HepG2 (cell line): Measurements from ENCODE around the gene KRTAP10-9. TPM values are rescaled to one million over a fixed set of nuclear protein-coding genes. Genes with fewer than 3 reads are reported as not detected.

Source experiments
- EEA1 ChIP-seq: sonication (generic); formaldehyde crosslinking; IDR thresholded peaks from 2 replicates; pipeline ENCODE4 v1.5.1; 2020; ENCODE audit warnings: mild to moderate bottlenecking, missing genetic modification reagents, borderline replicate concordance
- KLF13 ChIP-seq: sonication (generic); formaldehyde crosslinking; IDR thresholded peaks from 2 replicates; pipeline ENCODE4 v1.4.0; 2020; ENCODE audit warnings: mild to moderate bottlenecking, missing genetic modification reagents
- LRRFIP1 ChIP-seq: sonication (generic); formaldehyde crosslinking; conservative IDR thresholded peaks from 2 replicates; pipeline ENCODE4 v1.4.0; 2020; ENCODE audit warnings: missing genetic modification reagents
- NFATC3 ChIP-seq: sonication (generic); formaldehyde crosslinking; IDR thresholded peaks from 2 replicates; pipeline ENCODE4 v1.5.1; 2020; ENCODE audit warnings: mild to moderate bottlenecking, missing genetic modification reagents
- PLSCR1 ChIP-seq: sonication (generic); formaldehyde crosslinking; IDR thresholded peaks from 2 replicates; pipeline ENCODE4 v1.5.0; 2020; ENCODE audit warnings: missing genetic modification reagents, mild to moderate bottlenecking, borderline replicate concordance
- SRF ChIP-seq: IDR thresholded peaks from 2 replicates; pipeline ENCODE4 v1.6.1; 2011; ENCODE audit warnings: mild to moderate bottlenecking, low read depth, low read length, moderate library complexity
- TCF7 ChIP-seq: sonication (generic); IDR thresholded peaks from 2 replicates; pipeline ENCODE4 v1.6.1; 2016; ENCODE audit warnings: antibody characterized with exemption, low read depth
- polyA plus RNA-seq, 8 experiments: library from polyadenylated mRNA; depleted of rRNA in 3 of 8; stranded (reverse) in 7 of 8; unstranded in 1 of 8; fragments of >200 nt; fragmentation: Illumina TruSeq in 4 of 8; extraction: Trizol in 4 of 8; gene quantifications; 2 replicates each; pipeline versions ENCODE4 v1.2.1 to v1.2.3, GENCODE V29; 2011 to 2016; ENCODE audit warnings: low read depth in 4 of 8, missing spikeins in 1 of 8, mixed read lengths in 1 of 8; ENCODE audit not compliant: insufficient read depth in 1 of 8
- total RNA-seq, 5 experiments: library from RNA; depleted of rRNA; stranded (reverse); fragments of >200 nt; fragmentation: Illumina TruSeq; extraction: Trizol; gene quantifications; 2 replicates each; pipeline ENCODE4 v1.2.3, GENCODE V29; 2016; ENCODE audit warnings: low read depth in 1 of 5
- TF ChIP-seq, protein P1 (sequence below): sonication (generic); formaldehyde crosslinking; conservative IDR thresholded peaks from 2 replicates; pipeline ENCODE4 v1.8.1; 2023; ENCODE audit warnings: missing genetic modification reagents
- TF ChIP-seq, protein P2 (sequence below): IDR thresholded peaks from 2 replicates; pipeline ENCODE4 v1.6.1; 2012; ENCODE audit warnings: inconsistent platforms

The KRTAP10-9 gene
- total and polyA plus RNA-seq, 2 of the 13 experiments (the other 11 are each of a cell fraction or from before 2014, with no cell fraction given): not detected

DNA sequence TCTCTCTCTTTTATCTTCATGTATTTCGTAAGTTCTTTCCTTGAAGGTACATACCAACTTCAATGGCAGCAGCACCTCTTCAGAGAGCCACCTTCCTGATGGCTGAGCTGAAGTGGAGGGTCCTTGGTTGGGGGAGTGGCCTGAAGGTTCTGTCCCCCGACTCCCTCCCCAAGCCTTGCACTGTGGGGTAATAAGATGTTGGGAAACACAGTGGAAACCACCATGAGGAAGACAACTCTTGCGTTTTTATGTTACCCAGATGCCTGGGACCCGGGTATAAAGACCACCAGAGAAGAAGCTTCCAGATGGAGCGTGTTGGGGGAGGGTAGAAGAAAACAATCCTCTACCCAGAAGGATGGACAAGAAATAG, 31.6 kb downstream of the KRTAP10-9 start (continued):
- TF ChIP-seq, protein P1, sequence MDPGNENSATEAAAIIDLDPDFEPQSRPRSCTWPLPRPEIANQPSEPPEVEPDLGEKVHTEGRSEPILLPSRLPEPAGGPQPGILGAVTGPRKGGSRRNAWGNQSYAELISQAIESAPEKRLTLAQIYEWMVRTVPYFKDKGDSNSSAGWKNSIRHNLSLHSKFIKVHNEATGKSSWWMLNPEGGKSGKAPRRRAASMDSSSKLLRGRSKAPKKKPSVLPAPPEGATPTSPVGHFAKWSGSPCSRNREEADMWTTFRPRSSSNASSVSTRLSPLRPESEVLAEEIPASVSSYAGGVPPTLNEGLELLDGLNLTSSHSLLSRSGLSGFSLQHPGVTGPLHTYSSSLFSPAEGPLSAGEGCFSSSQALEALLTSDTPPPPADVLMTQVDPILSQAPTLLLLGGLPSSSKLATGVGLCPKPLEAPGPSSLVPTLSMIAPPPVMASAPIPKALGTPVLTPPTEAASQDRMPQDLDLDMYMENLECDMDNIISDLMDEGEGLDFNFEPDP (CRISPR knock-in tag): no peak
- no peak for TF ChIP-seq LRRFIP1 (CRISPR knock-in tag)
- TF ChIP-seq, protein P2, sequence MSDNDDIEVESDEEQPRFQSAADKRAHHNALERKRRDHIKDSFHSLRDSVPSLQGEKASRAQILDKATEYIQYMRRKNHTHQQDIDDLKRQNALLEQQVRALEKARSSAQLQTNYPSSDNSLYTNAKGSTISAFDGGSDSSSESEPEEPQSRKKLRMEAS: no peak
- TF ChIP-seq KLF13 (CRISPR knock-in tag): no peak
- no peak for TF ChIP-seq NFATC3
- TF ChIP-seq EEA1: no peak
- no peak for TF ChIP-seq PLSCR1 (CRISPR knock-in tag)
- no peak for TF ChIP-seq SRF
- TF ChIP-seq TCF7: no peak
